Adrenal gland (tissue), 5 donors: Measurements from ENCODE around the gene PHF13.

Experiments used
- POLR2A ChIP-seq, 2 donors: fragments of 450-650 bp; IDR thresholded peaks; one replicate each; pipeline ENCODE4 v1.6.1; 2017; ENCODE audit warnings: antibody characterized with exemption in 2 of 2, mild to moderate bottlenecking in 2 of 2, moderate library complexity in 1 of 2
- TF ChIP-seq, protein P1 (sequence below), 6 experiments: fragments of 450-650 bp in 4 of 6; fragments of 200-600 bp in 2 of 6; sonication (generic) in 1 of 6; IDR thresholded peaks; 1 replicate in 5 of 6; 2 replicates in 1 of 6; pipeline versions ENCODE4 v1.5.1 to v1.8.0; 2016 to 2021; ENCODE audit warnings: antibody characterized with exemption in 6 of 6, mild to moderate bottlenecking in 2 of 6, moderate library complexity in 1 of 6
- donor health status: DM: no; HTN: no; CAD: no.

GRCh38 chr1:6582370-6582769, 31.2 kb upstream of the PHF13 start:
- TF ChIP-seq, protein P1, sequence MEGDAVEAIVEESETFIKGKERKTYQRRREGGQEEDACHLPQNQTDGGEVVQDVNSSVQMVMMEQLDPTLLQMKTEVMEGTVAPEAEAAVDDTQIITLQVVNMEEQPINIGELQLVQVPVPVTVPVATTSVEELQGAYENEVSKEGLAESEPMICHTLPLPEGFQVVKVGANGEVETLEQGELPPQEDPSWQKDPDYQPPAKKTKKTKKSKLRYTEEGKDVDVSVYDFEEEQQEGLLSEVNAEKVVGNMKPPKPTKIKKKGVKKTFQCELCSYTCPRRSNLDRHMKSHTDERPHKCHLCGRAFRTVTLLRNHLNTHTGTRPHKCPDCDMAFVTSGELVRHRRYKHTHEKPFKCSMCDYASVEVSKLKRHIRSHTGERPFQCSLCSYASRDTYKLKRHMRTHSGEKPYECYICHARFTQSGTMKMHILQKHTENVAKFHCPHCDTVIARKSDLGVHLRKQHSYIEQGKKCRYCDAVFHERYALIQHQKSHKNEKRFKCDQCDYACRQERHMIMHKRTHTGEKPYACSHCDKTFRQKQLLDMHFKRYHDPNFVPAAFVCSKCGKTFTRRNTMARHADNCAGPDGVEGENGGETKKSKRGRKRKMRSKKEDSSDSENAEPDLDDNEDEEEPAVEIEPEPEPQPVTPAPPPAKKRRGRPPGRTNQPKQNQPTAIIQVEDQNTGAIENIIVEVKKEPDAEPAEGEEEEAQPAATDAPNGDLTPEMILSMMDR (IDR thresholded peaks at IDR 0.05) = no peak
- no peak for TF ChIP-seq POLR2A (IDR thresholded peaks at IDR 0.05)
